CD4-positive, alpha-beta memory T cell (primary cell): Measurements from ENCODE around the gene LRRC71. TPM values are rescaled to one million over a fixed set of nuclear protein-coding genes. Genes with fewer than 3 reads are reported as not detected.

Source experiments
- CTCF ChIA-PET: fragments of 350-600 bp; sonication (Branson Sonifier 250); formaldehyde crosslinking; loops from one replicate; lab custom pipeline; 2021; ENCODE audit warnings: inconsistent platforms; ENCODE audit not compliant: partially characterized antibody; lab: Charles Lee
- POLR2A ChIA-PET: fragments of 350-600 bp; sonication (Branson Sonifier 250); formaldehyde crosslinking; loops from one replicate; lab custom pipeline; 2021; ENCODE audit not compliant: partially characterized antibody; lab: Charles Lee
- DNase-seq, 5 donors: peaks; one replicate each; pipeline versions ENCODE4 v3.0.0 to v3.0.0-alpha.2; 2020 to 2022; ENCODE audit warnings: mixed read lengths in 1 of 5
- H3K27ac ChIP-seq: one replicate; pipeline ENCODE4 v1.7.0; 2013; ENCODE audit warnings: low read depth, low read length
- H3K27me3 ChIP-seq: 2 replicates; pipeline ENCODE4 v1.7.0; 2013; ENCODE audit warnings: mild to moderate bottlenecking, low read length, moderate library complexity; ENCODE audit not compliant: insufficient read depth
- H3K36me3 ChIP-seq: 2 replicates; pipeline ENCODE4 v1.7.0; 2013; ENCODE audit warnings: mild to moderate bottlenecking, low read length, moderate library complexity; ENCODE audit not compliant: insufficient read depth
- H3K4me1 ChIP-seq: 2 replicates; pipeline ENCODE4 v1.7.0; 2013; ENCODE audit warnings: mild to moderate bottlenecking, low read length, moderate library complexity; ENCODE audit not compliant: insufficient read depth
- H3K4me3 ChIP-seq, 2 donors: one replicate each; pipeline ENCODE4 v1.7.0; 2013; ENCODE audit warnings: low read length in 2 of 2, mild to moderate bottlenecking in 1 of 2
- H3K9me3 ChIP-seq, 2 donors: one replicate each; pipeline ENCODE4 v1.7.0; 2013; ENCODE audit warnings: low read length in 2 of 2, control low read depth in 1 of 2; ENCODE audit not compliant: control insufficient read depth in 1 of 2
- H3K27ac Mint-ChIP-seq, 7 donors: one replicate each; pipeline ENCODE4 v1.8.0; 2020 to 2021; ENCODE audit warnings: mixed read lengths in 7 of 7, mild to moderate bottlenecking in 6 of 7, inconsistent platforms in 3 of 7, moderate library complexity in 3 of 7
- H3K27me3 Mint-ChIP-seq, 2 donors: one replicate each; pipeline ENCODE4 v1.8.0; 2020 to 2021; ENCODE audit warnings: mixed read lengths in 2 of 2
- H3K36me3 Mint-ChIP-seq, 2 donors: one replicate each; pipeline ENCODE4 v1.8.0; 2020 to 2021; ENCODE audit warnings: mixed read lengths in 2 of 2, inconsistent platforms in 1 of 2, mild to moderate bottlenecking in 1 of 2
- H3K4me1 Mint-ChIP-seq, 4 donors: one replicate each; pipeline ENCODE4 v1.8.0; 2020 to 2021; ENCODE audit warnings: mixed read lengths in 4 of 4, mild to moderate bottlenecking in 1 of 4
- H3K4me3 Mint-ChIP-seq, 8 donors: one replicate each; pipeline ENCODE4 v1.8.0; 2020 to 2021; ENCODE audit warnings: mixed read lengths in 8 of 8, mild to moderate bottlenecking in 7 of 8, moderate library complexity in 6 of 8, inconsistent platforms in 3 of 8
- H3K9me3 Mint-ChIP-seq, 8 donors: one replicate each; pipeline ENCODE4 v1.8.0; 2020 to 2021; ENCODE audit warnings: mixed read lengths in 8 of 8, mild to moderate bottlenecking in 5 of 8, inconsistent platforms in 3 of 8, moderate library complexity in 1 of 8
- intact Hi-C: fragments of 100-400 bp; cut with micrococcal nuclease; formaldehyde crosslinking; loops from one replicate; pipeline ENCODE4 v1.15.1; 2023
- polyA plus RNA-seq, 2 donors: library from polyadenylated mRNA; unstranded; fragments of 300-500 nt; fragmentation: Illumina TruSeq; gene quantifications; one replicate each; pipeline ENCODE4 v1.2.3, GENCODE V29; 2021
- total RNA-seq, 2 experiments: library from RNA; stranded (reverse); gene quantifications; one replicate each; pipeline ENCODE4 v1.2.3, GENCODE V29; 2021

Gene LRRC71
- total RNA-seq (not detected), polyA plus RNA-seq (not detected)

DNA sequence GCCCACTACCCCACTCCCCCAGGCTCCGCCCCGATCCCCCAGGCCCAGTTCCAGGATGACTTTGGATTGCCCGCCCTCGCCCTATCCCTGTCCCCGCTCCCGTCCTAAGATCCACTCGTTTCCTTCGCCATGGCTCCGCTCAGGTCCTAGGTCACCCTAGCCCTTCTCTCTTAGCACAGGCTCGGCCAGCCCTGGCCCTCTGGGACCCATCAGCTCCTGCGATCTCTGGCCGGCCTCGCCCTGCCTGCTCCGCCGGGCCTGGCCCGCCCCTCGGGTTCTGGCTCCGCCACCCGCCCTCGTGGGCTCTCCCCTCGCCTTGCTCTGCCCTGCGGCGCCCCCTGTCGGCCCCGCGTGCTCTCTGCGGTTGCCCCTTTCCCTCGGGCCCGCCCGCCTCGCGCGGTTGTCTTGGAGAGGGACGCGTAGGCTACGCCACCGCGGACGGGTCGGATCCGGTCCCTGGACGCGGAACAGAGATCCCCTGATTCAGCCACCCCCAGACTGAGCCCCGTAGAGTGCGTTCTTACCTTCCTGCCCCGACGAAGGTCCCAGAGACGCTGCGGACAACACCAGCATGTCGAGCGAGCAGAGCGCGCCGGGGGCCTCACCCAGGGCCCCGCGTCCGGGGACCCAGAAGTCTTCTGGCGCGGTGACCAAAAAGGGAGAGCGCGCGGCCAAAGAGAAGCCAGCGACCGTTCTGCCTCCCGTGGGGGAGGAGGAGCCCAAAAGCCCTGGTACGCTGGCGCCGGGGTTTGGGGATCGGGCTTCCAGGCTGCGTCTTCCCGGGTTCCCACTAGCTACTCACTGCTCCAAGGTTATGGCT, at the start of gene LRRC71:
LRRC71 (plus strand) TSS at position 400 of the 820 bp plus-strand sequence; CDS start at position 572, 172 bp downstream.
- H3K36me3 ChIP-seq: no peaks in the 10 kb centered on the region
- ChIA-PET CTCF (interaction anchor here (1.2 kb wide), 1 partner anchor 50 kb away, joined by 4 read pairs; no protein-coding TSS in a partner anchor), POLR2A (no interaction called here)
- H3K4me3 ChIP-seq: no peak within 1 kb of the TSS
- H3K4me1 ChIP-seq: peaks cover 9% of the 10 kb centered on the region
- no peaks in the 10 kb centered on the region for H3K9me3 ChIP-seq
- Mint-ChIP-seq H3K27me3 (peaks cover 54 to 55% of the 10 kb centered on the region in 2 donors), H3K36me3 (no peaks in the 10 kb centered on the region), H3K9me3 (peaks cover 0 to 4% (median 0%) of the 10 kb centered on the region in 8 donors), H3K4me1 (peaks cover 7 to 15% (median 11%) of the 10 kb centered on the region in 4 donors), H3K27ac (peak within 1 kb of the TSS in 2 of 7 donors; percentile 37 to 65), H3K4me3 (peak within 1 kb of the TSS in 2 of 8 donors; percentile 37 to 40)
- no peak within 1 kb of the TSS for H3K27ac ChIP-seq
- intact Hi-C loops: no loop called here
- peak; percentile 39 to 49 (median 41) for DNase-seq
- H3K27me3 ChIP-seq: peaks cover 41% of the 10 kb centered on the region

DNA sequence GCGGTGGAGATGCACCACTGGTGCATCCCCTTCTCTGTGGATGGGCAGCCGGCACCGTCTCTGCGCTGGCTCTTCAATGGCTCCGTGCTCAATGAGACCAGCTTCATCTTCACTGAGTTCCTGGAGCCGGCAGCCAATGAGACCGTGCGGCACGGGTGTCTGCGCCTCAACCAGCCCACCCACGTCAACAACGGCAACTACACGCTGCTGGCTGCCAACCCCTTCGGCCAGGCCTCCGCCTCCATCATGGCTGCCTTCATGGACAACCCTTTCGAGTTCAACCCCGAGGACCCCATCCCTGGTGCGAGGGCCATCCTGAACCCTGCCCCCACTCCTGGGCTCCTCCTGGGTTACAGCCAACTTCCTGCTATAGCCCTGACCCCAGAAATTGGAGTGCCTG, 46.8 kb upstream of the LRRC71 start:
- peaks cover 10 to 12% of the 10 kb centered on the region in 2 donors for H3K27me3 Mint-ChIP-seq
- H3K36me3 ChIP-seq: no peaks in the 10 kb centered on the region
- no peaks in the 10 kb centered on the region for H3K4me1 Mint-ChIP-seq
- no peaks in the 10 kb centered on the region for H3K9me3 Mint-ChIP-seq
- H3K27ac Mint-ChIP-seq: no peak overlapping the region
- H3K4me1 ChIP-seq: no peaks in the 10 kb centered on the region
- ChIA-PET CTCF (interaction anchor here (1.5 kb wide), 1 partner anchor 35 kb away, joined by 4 read pairs; no protein-coding TSS in a partner anchor), POLR2A (no interaction called here)
- no peaks in the 10 kb centered on the region for H3K27me3 ChIP-seq
- H3K4me3 ChIP-seq: no peak overlapping the region
- H3K4me3 Mint-ChIP-seq: no peak overlapping the region
- H3K36me3 Mint-ChIP-seq: no peaks in the 10 kb centered on the region
- DNase-seq: no peak
- H3K9me3 ChIP-seq: no peaks in the 10 kb centered on the region
- intact Hi-C loops: no loop called here
- no peak overlapping the region for H3K27ac ChIP-seq

DNA sequence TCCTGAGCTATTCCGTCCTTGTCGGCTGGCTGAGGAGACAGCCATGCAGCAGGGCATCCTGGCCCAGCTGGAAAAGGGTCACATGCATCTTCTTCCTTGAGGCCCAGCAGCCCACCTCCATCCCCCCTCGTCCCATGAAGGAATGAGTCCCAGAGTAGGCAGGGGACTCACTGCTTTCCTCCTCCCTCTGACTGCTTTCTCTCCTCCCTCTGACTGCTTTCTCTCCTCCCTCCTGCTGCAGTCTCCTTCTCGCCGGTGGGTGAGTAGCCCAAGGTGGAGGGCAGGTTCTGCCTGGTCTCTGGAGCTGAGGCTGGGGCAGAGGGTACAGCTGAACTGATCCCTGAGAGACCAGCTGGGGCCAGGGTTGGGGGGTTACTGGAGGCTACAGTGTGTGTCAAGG, 46.3 kb upstream of the LRRC71 start:
- Histone ChIP-seq H3K27me3 (no peaks in the 10 kb centered on the region), H3K4me1 (no peaks in the 10 kb centered on the region), H3K9me3 (no peaks in the 10 kb centered on the region), H3K36me3 (no peaks in the 10 kb centered on the region), H3K27ac (no peak overlapping the region), H3K4me3 (no peak overlapping the region)
- POLR2A ChIA-PET: no interaction called here
- H3K4me1 Mint-ChIP-seq: no peaks in the 10 kb centered on the region
- intact Hi-C loops: no loop called here
- H3K4me3 Mint-ChIP-seq: no peak overlapping the region
- H3K36me3 Mint-ChIP-seq: no peaks in the 10 kb centered on the region
- no peak for DNase-seq
- CTCF ChIA-PET: interaction anchor here (1.5 kb wide), 1 partner anchor 36 kb away, joined by 4 read pairs; no protein-coding TSS in a partner anchor
- no peaks in the 10 kb centered on the region for H3K9me3 Mint-ChIP-seq
- no peak overlapping the region for H3K27ac Mint-ChIP-seq
- peaks cover 10 to 15% of the 10 kb centered on the region in 2 donors for H3K27me3 Mint-ChIP-seq

DNA sequence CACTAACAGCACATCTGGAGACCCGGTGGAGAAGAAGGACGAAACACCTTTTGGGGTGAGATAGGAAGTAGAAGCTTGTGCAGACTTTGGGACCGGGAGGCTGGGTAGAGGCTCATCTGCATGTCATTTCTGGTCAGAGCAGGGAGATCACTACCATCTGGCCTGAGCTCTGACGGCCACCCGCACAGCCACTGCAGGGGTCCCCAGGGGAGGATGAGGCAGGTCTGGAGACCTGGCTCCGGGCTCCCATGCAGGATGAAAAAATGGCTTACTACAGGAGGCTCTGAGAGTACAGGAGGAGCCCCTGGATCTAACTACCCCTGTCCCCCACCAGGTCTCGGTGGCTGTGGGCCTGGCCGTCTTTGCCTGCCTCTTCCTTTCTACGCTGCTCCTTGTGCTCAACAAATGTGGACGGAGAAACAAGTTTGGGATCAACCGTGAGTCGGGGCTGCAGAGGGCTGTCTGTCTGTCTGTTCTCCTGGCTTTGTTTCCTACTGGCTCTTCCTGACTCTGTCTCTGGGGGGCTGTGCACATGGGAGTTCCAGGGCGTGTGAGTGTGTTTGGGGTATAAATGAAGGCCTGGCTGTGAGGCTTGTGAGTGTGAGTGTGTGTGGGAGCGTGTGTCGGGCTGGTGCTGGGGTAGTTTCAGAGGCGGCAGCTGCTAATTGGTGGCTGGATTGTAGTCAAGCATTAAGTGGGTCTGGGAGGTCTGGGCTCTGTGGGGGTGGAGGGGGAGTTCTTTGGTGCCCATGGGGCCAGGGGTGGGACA, 45.7 kb upstream of the LRRC71 start:
- H3K27me3 ChIP-seq: no peaks in the 10 kb centered on the region
- no peaks in the 10 kb centered on the region for H3K36me3 ChIP-seq
- intact Hi-C loops: no loop called here
- Mint-ChIP-seq H3K9me3 (no peaks in the 10 kb centered on the region), H3K4me3 (no peak overlapping the region), H3K27me3 (peaks cover 10 to 15% of the 10 kb centered on the region in 2 donors), H3K4me1 (no peaks in the 10 kb centered on the region), H3K27ac (no peak overlapping the region), H3K36me3 (no peaks in the 10 kb centered on the region)
- no peak overlapping the region for H3K4me3 ChIP-seq
- CTCF ChIA-PET: interaction anchor here (0.6 kb wide), 1 partner anchor 240 kb away, joined by 3 read pairs; no protein-coding TSS in a partner anchor
- no peaks in the 10 kb centered on the region for H3K9me3 ChIP-seq
- H3K27ac ChIP-seq: no peak overlapping the region
- no peak for DNase-seq
- POLR2A ChIA-PET: no interaction called here
- no peaks in the 10 kb centered on the region for H3K4me1 ChIP-seq

DNA sequence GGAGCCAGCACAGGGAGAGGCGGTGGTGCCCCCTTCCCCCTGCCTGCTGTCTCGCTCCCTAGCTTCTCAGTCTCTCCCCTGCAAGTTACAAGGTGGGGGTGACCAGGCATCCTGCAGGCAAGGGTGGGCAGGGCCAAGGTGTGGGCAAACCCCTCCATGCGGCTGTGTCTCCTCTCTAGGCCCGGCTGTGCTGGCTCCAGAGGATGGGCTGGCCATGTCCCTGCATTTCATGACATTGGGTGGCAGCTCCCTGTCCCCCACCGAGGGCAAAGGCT, 45.2 kb upstream of the LRRC71 start:
- H3K4me3 ChIP-seq: no peak overlapping the region
- H3K27me3 Mint-ChIP-seq: peaks cover 10 to 18% of the 10 kb centered on the region in 2 donors
- H3K4me1 Mint-ChIP-seq: no peaks in the 10 kb centered on the region
- H3K9me3 ChIP-seq: no peaks in the 10 kb centered on the region
- ChIA-PET POLR2A (no interaction called here), CTCF (interaction anchor here (0.6 to 2.3 kb wide), 2 partner anchors 15 to 239 kb away, joined by 3 to 9 read pairs; partner anchors contain the start of gene NTRK1)
- intact Hi-C loops: no loop called here
- no peaks in the 10 kb centered on the region for H3K4me1 ChIP-seq
- H3K36me3 ChIP-seq: no peaks in the 10 kb centered on the region
- H3K27ac ChIP-seq: no peak overlapping the region
- no peaks in the 10 kb centered on the region for H3K36me3 Mint-ChIP-seq
- no peaks in the 10 kb centered on the region for H3K27me3 ChIP-seq
- DNase-seq: no peak
- H3K9me3 Mint-ChIP-seq: no peaks in the 10 kb centered on the region
- H3K27ac Mint-ChIP-seq: no peak overlapping the region
- no peak overlapping the region for H3K4me3 Mint-ChIP-seq

DNA sequence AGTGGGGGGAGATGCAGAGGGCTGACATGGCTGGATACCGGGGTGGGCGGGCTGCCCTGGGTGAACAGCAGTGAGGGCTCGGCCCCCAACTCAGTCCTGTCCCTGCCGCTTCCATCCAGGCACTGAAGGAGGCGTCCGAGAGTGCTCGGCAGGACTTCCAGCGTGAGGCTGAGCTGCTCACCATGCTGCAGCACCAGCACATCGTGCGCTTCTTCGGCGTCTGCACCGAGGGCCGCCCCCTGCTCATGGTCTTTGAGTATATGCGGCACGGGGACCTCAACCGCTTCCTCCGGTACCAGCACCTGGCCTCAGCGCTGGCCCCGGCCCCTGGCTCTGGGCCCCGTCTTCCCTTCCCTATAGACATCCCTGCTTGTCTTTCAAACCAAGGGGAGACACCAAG, 44.2 kb upstream of the LRRC71 start:
- H3K9me3 Mint-ChIP-seq: no peaks in the 10 kb centered on the region
- Histone ChIP-seq H3K27ac (no peak overlapping the region), H3K9me3 (no peaks in the 10 kb centered on the region), H3K27me3 (no peaks in the 10 kb centered on the region), H3K4me1 (no peaks in the 10 kb centered on the region), H3K36me3 (no peaks in the 10 kb centered on the region), H3K4me3 (no peak overlapping the region)
- intact Hi-C loops: no loop called here
- no peaks in the 10 kb centered on the region for H3K4me1 Mint-ChIP-seq
- no peak overlapping the region for H3K27ac Mint-ChIP-seq
- CTCF ChIA-PET: interaction anchor here (1.4 to 2.3 kb wide), 2 partner anchors 16 to 38 kb away, joined by 4 to 9 read pairs; partner anchors contain the start of gene NTRK1
- POLR2A ChIA-PET: no interaction called here
- peaks cover 12 to 22% of the 10 kb centered on the region in 2 donors for H3K27me3 Mint-ChIP-seq
- H3K36me3 Mint-ChIP-seq: no peaks in the 10 kb centered on the region
- no peak for DNase-seq
- H3K4me3 Mint-ChIP-seq: no peak overlapping the region
